Gastrocnemius medialis (tissue), 4 donors: ENCODE measurements around the gene PBX2. TPM values are rescaled to one million over a fixed set of nuclear protein-coding genes. Genes with fewer than 3 reads are reported as not detected.
"Not testable (repeated sequence)": the region's sequence is repeated elsewhere in the genome, so short reads cannot be mapped to it uniquely, and the experiment has no call there.

Experiments used
- ATAC-seq, 2 donors: fragments of 150-250 bp; one replicate each; pipeline ENCODE4 v1.9.1; 2016
- DNase-seq, 2 donors: peaks; one replicate each; pipeline ENCODE4 v3.0.0-alpha.2; 2019
- H3K27ac ChIP-seq, 4 donors: fragments of 200-600 bp; sonication (generic); 1 replicate in 1 of 4; 2 replicates in 3 of 4; pipeline ENCODE4 v1.5.1; 2016 to 2018; ENCODE audit warnings: mild to moderate bottlenecking in 2 of 4, moderate library complexity in 1 of 4
- H3K27me3 ChIP-seq, 3 donors: fragments of 200-600 bp; sonication (generic) in 2 of 3; 1 replicate in 1 of 3; 2 replicates in 2 of 3; pipeline versions ENCODE4 v1.5.1 to v1.6.0; 2016 to 2019; ENCODE audit warnings: mild to moderate bottlenecking in 1 of 3, moderate library complexity in 1 of 3
- H3K36me3 ChIP-seq, 2 donors: fragments of 200-600 bp; sonication (generic) in 1 of 2; one replicate each; pipeline ENCODE4 v1.5.1; 2017 to 2018
- H3K4me1 ChIP-seq, 2 donors: fragments of 200-600 bp; sonication (generic) in 1 of 2; one replicate each; pipeline ENCODE4 v1.5.1; 2016 to 2017; ENCODE audit warnings: mild to moderate bottlenecking in 2 of 2
- H3K4me3 ChIP-seq, 4 donors: fragments of 200-600 bp; sonication (generic) in 3 of 4; 1 replicate in 1 of 4; 2 replicates in 3 of 4; pipeline ENCODE4 v1.5.1; 2016 to 2019; ENCODE audit warnings: mild to moderate bottlenecking in 2 of 4
- H3K9me3 ChIP-seq, 3 donors: fragments of 200-600 bp; sonication (generic) in 2 of 3; 1 replicate in 1 of 3; 2 replicates in 2 of 3; pipeline ENCODE4 v1.5.1; 2016 to 2019
- CTCF ChIP-seq, 5 experiments: fragments of 450-650 bp in 3 of 5; fragments of 200-600 bp in 2 of 5; sonication (generic) in 2 of 5; IDR thresholded peaks in 4 of 5; conservative IDR thresholded peaks in 1 of 5; 1 replicate in 4 of 5; 2 replicates in 1 of 5; pipeline ENCODE4 v1.5.1; 2016 to 2019; ENCODE audit warnings: antibody characterized with exemption in 5 of 5, mild to moderate bottlenecking in 3 of 5, moderate library complexity in 3 of 5
- POLR2A ChIP-seq, 2 donors: fragments of 450-650 bp; IDR thresholded peaks; one replicate each; pipeline ENCODE4 v1.6.1; 2017; ENCODE audit warnings: antibody characterized with exemption in 2 of 2, mild to moderate bottlenecking in 2 of 2, moderate library complexity in 2 of 2
- in situ Hi-C, 4 donors: fragments of 200-750 bp; cut with MboI; loops; one replicate each; pipeline versions ENCODE4 v1.15.0 to v1.8.0; 2017; ENCODE audit warnings: low sequenced_read_pairs in 4 of 4
- intact Hi-C: fragments of 100-400 bp; cut with DNase I; formaldehyde crosslinking; loops from one replicate; pipeline ENCODE4 v1.15.1; 2023; ENCODE audit warnings: low total_unique reads
- total RNA-seq, 4 donors: library from RNA; depleted of rRNA; stranded (reverse); fragments of >200 nt; gene quantifications; one replicate each; pipeline versions ENCODE4 v1.1.0 to v1.2.3, GENCODE V29; 2016

PBX2 gene
- total RNA-seq, 4 donors from 2014 or later: 24.3 to 37.6 (median 33.6) TPM

GRCh38 chr6:32214126-32214525 is 24.1 kb upstream of the PBX2 start:
- DNase-seq (no peak), ATAC-seq (no peak)
- intact Hi-C loops (no loop called here), in situ Hi-C loops (no loop called here)
- no peaks in the 10 kb centered on the region for H3K36me3 ChIP-seq
- TF ChIP-seq CTCF (IDR thresholded peaks at IDR 0.05 in 4 of 5, conservative IDR thresholded peaks at IDR 0.05 in 1 of 5) (no peak), POLR2A (IDR thresholded peaks at IDR 0.05) (no peak)
- no peaks in the 10 kb centered on the region for H3K27me3 ChIP-seq
- no peak overlapping the region for H3K27ac ChIP-seq
- no peaks in the 10 kb centered on the region for H3K4me1 ChIP-seq
- H3K9me3 ChIP-seq: no peaks in the 10 kb centered on the region
- H3K4me3 ChIP-seq: no peak overlapping the region

GRCh38 chr6:32213649-32214048 is 23.6 kb upstream of the PBX2 start:
- no peak for ATAC-seq
- no peak for DNase-seq
- no peaks in the 10 kb centered on the region for H3K9me3 ChIP-seq
- intact Hi-C loops: no loop called here
- no peaks in the 10 kb centered on the region for H3K36me3 ChIP-seq
- no peak overlapping the region for H3K4me3 ChIP-seq
- TF ChIP-seq POLR2A (IDR thresholded peaks at IDR 0.05): no peak
- TF ChIP-seq CTCF (IDR thresholded peaks at IDR 0.05 in 4 of 5, conservative IDR thresholded peaks at IDR 0.05 in 1 of 5): no peak
- H3K4me1 ChIP-seq: no peaks in the 10 kb centered on the region
- H3K27me3 ChIP-seq: no peaks in the 10 kb centered on the region
- in situ Hi-C loops: no loop called here
- no peak overlapping the region for H3K27ac ChIP-seq

GRCh38 chr6:32212076-32212760 is 22.2 kb upstream of the PBX2 start:
- intact Hi-C loops: no loop called here
- H3K27ac ChIP-seq: no peak overlapping the region
- no peak for ATAC-seq
- no peaks in the 10 kb centered on the region for H3K27me3 ChIP-seq
- no peaks in the 10 kb centered on the region for H3K36me3 ChIP-seq
- in situ Hi-C loops: no loop called here
- TF ChIP-seq POLR2A (IDR thresholded peaks at IDR 0.05): no peak
- no peak for TF ChIP-seq CTCF (IDR thresholded peaks at IDR 0.05 in 4 of 5, conservative IDR thresholded peaks at IDR 0.05 in 1 of 5)
- no peak overlapping the region for H3K4me3 ChIP-seq
- no peaks in the 10 kb centered on the region for H3K4me1 ChIP-seq
- DNase-seq: no peak
- no peaks in the 10 kb centered on the region for H3K9me3 ChIP-seq

- H3K36me3 ChIP-seq, in situ Hi-C loops, H3K4me1 ChIP-seq, DNase-seq, intact Hi-C loops, H3K27ac ChIP-seq, H3K27me3 ChIP-seq, H3K4me3 ChIP-seq, ATAC-seq, H3K9me3 ChIP-seq: not testable (repeated sequence)
Measured at GRCh38 chr6:32211432-32211831, 21.4 kb upstream of the PBX2 start.

- no peak for DNase-seq
- intact Hi-C loops: no loop called here
- ATAC-seq: no peak
- Histone ChIP-seq H3K27me3 (no peaks in the 10 kb centered on the region), H3K27ac (no peak overlapping the region), H3K4me1 (no peaks in the 10 kb centered on the region), H3K4me3 (no peak overlapping the region), H3K36me3 (no peaks in the 10 kb centered on the region), H3K9me3 (no peaks in the 10 kb centered on the region)
- in situ Hi-C loops: no loop called here
- TF ChIP-seq POLR2A (IDR thresholded peaks at IDR 0.05) (no peak), CTCF (IDR thresholded peaks at IDR 0.05 in 4 of 5, conservative IDR thresholded peaks at IDR 0.05 in 1 of 5) (no peak)
Measured at GRCh38 chr6:32210191-32210601, 20.2 kb upstream of the PBX2 start.
